ENCODE results near the gene FAM169A. TPM values are rescaled to one million over a fixed set of nuclear protein-coding genes. Genes with fewer than 3 reads are reported as not detected.

Gene FAM169A
- polyA plus RNA-seq, 2 of the 4 experiments (the other 2 are of a cell fraction), result 7.9 to 18.3 TPM

DNA sequence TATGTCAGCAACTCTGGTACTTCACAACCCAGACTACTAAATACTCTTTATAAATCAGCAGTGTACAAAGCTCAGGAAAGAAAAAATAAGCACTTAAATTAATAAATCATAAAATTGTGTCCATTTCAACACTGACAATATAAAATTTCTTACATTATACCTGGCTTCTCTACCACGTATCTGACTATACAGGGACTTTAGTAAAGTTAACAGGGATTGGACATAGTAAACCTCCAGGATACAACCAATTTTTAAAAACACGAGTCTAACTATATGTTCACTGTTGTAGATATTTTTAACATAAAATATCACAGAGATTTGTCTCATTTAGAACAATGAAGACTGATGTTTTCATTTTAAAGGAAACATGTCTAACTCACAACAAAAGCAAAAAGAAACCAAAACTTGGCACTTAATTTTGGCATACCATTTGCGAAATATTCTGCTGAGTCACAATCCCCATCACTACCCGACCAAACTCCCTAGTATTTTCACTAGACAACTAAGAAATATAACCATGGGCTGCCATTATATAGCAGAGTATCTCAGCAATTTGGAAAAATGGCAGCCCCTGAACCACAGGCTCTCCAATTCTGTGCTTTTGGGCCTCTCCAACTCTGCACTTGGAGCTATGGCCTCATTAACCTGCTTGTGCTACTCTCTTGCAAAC, 14.4 kb downstream of the FAM169A start:
- POLR2A ChIA-PET, result interaction anchor here (1.2 kb wide), 1 partner anchor 85 kb away, joined by 4 read pairs; the partner anchor contains the start of genes GFM2 and NSA2
- peak; percentile 24 to 53; a peak in 4 of 6 replicates for ATAC-seq
- CTCF ChIA-PET, result interaction anchor here (1.1 to 1.9 kb wide), 2 partner anchors 8 to 13 kb away, joined by 4 to 6 read pairs; no protein-coding TSS in a partner anchor
- WGBS (ENCODE audit: missing lambda C conversion rate), result 29% methylated on average over 4 of the region's 4 CpGs
- FAIRE-seq, result no peak
- peak; percentile 15 to 16 for DNase-seq (ENCODE audit: low read depth in 1 of 2, low spot score in 1 of 2)
- H3K27ac ChIP-seq, result peak overlapping the region; percentile 63 to 75
- H3K4me3 ChIP-seq, result peak overlapping the region; percentile 4; the same call in 1 of the 3 replicates
- peaks cover 12% of the 10 kb centered on the region; the same call in 2 of the 3 replicates for H3K9me3 ChIP-seq
- no peak for TF ChIP-seq HOXB5 (CRISPR knock-in tag; IDR thresholded peaks at IDR 0.05)
- no peak for TF ChIP-seq ZC3H11A (IDR thresholded peaks at IDR 0.05)
- peak in 1 of 2 experiments; percentile 50; a peak in 1 of 4 replicates for TF ChIP-seq CEBPB (IDR thresholded peaks at IDR 0.05)
- peak; percentile 91 for TF ChIP-seq MAFK (IDR thresholded peaks at IDR 0.05; ENCODE audit: partially characterized antibody)
- no peak for TF ChIP-seq NPAS2 (CRISPR knock-in tag; IDR thresholded peaks at IDR 0.05; ENCODE audit: borderline replicate concordance)
- no peak for TF ChIP-seq HOXA7 (CRISPR knock-in tag; IDR thresholded peaks at IDR 0.05)
- peak; percentile 68 for TF ChIP-seq NFE2L2 (conservative IDR thresholded peaks at IDR 0.05; ENCODE audit: low read length)
- TF ChIP-seq, protein P1, sequence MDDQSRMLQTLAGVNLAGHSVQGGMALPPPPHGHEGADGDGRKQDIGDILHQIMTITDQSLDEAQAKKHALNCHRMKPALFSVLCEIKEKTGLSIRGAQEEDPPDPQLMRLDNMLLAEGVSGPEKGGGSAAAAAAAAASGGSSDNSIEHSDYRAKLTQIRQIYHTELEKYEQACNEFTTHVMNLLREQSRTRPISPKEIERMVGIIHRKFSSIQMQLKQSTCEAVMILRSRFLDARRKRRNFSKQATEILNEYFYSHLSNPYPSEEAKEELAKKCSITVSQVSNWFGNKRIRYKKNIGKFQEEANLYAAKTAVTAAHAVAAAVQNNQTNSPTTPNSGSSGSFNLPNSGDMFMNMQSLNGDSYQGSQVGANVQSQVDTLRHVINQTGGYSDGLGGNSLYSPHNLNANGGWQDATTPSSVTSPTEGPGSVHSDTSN (IDR thresholded peaks at IDR 0.05), result no peak
- no peak for TF ChIP-seq TP53 (CRISPR knock-in tag; IDR thresholded peaks at IDR 0.05)
- TF ChIP-seq FOSL2 (IDR thresholded peaks at IDR 0.05), result no peak
- no peak for TF ChIP-seq FOSL2 (CRISPR knock-in tag; IDR thresholded peaks at IDR 0.05)
- H3K4me1 ChIP-seq, result peaks cover 19% of the 10 kb centered on the region; the same call in 2 of the 3 replicates
- H3K4me2 ChIP-seq, result peak overlapping the region; percentile 70

DNA sequence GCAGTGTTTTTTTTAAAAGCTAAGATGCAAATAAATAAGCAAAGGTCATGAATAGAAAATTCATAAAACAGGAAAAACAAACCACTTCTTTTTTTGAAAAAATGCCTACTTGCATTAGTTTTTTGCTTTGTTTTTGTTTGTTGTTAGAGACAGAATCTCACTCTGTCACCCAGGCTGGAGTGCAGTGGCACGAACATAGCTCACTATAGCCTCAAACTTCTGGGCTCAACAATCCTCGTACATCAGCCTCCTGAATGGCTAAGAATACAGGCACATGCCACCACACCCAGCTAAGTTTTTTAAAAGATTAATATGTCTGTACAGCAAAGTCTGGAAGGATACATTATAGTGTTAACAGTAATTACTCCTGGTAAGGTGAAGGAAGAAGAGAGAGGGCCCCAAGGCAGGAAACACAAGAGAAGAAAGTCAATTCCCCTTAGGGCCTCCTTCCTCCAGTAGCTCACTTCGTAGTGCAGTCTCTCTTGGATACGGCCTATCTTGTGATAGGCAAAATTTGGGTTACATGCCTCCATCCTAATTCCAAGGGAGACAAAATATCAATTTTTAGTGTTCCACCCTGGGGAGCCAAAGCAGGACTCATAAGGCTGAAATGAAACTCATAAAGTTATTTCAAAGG, 15.3 kb downstream of the FAM169A start:
- H3K27ac ChIP-seq, result peak overlapping the region; percentile 10 to 63; a peak in 3 of 6 replicates
- peak overlapping the region; percentile 70; the same call in 1 of the 3 replicates for H3K4me2 ChIP-seq
- FAIRE-seq (no peak), ATAC-seq (no peak), DNase-seq (ENCODE audit: low read depth in 1 of 2, low spot score in 1 of 2) (no peak)
- WGBS (ENCODE audit: missing lambda C conversion rate), result 89% methylated on average over 4 of the region's 4 CpGs
- no peak overlapping the region for H3K4me3 ChIP-seq
- TF ChIP-seq MYC (IDR thresholded peaks at IDR 0.05; ENCODE audit: borderline replicate concordance, low read length), result no peak
- H3K4me1 ChIP-seq, result peaks cover 19% of the 10 kb centered on the region; the same call in 2 of the 3 replicates
- ChIA-PET CTCF (interaction anchor here (1.1 to 1.9 kb wide), 3 partner anchors 9 to 179 kb away, joined by 4 to 6 read pairs (median 4); no protein-coding TSS in a partner anchor), POLR2A (no interaction called here)
- peaks cover 4% of the 10 kb centered on the region; the same call in 2 of the 3 replicates for H3K9me3 ChIP-seq

GRCh38 chr5:74850030-74850429, 16.2 kb downstream of the FAM169A start:
- Histone ChIP-seq H3K9me3 (no peaks in the 10 kb centered on the region), H3K4me1 (peaks cover 19% of the 10 kb centered on the region; the same call in 2 of the 3 replicates), H3K4me3 (no peak overlapping the region), H3K4me2 (no peak overlapping the region), H3K27ac (no peak overlapping the region)
- ATAC-seq, result no peak
- ChIA-PET CTCF (interaction anchor here (1.1 to 1.9 kb wide), 3 partner anchors 15 to 178 kb away, joined by 3 to 4 read pairs (median 4); no protein-coding TSS in a partner anchor), POLR2A (no interaction called here)
- DNase-seq (ENCODE audit: low read depth in 1 of 2, low spot score in 1 of 2), result no peak
- TF ChIP-seq RNF2 (IDR thresholded peaks at IDR 0.05; ENCODE audit: borderline replicate concordance, low read depth) (no peak), RCOR1 (IDR thresholded peaks at IDR 0.05; ENCODE audit: low read depth, low read length) (no peak), NPAS2 (CRISPR knock-in tag; IDR thresholded peaks at IDR 0.05; ENCODE audit: borderline replicate concordance) (no peak), HEYL (CRISPR knock-in tag; IDR thresholded peaks at IDR 0.05) (no peak), FOSL2 (IDR thresholded peaks at IDR 0.05) (no peak), FOSL2 (CRISPR knock-in tag; IDR thresholded peaks at IDR 0.05) (no peak), ESRRA (IDR thresholded peaks at IDR 0.05; ENCODE audit: borderline replicate concordance, low read length) (no peak), HOXB5 (CRISPR knock-in tag; IDR thresholded peaks at IDR 0.05) (no peak), ELK1 (IDR thresholded peaks at IDR 0.05; ENCODE audit: low read depth, low read length) (no peak), SMC3 (IDR thresholded peaks at IDR 0.05) (no peak), JUNB (IDR thresholded peaks at IDR 0.05) (no peak), EHF (CRISPR knock-in tag; IDR thresholded peaks at IDR 0.05) (no peak)
- TF ChIP-seq, protein P2, sequence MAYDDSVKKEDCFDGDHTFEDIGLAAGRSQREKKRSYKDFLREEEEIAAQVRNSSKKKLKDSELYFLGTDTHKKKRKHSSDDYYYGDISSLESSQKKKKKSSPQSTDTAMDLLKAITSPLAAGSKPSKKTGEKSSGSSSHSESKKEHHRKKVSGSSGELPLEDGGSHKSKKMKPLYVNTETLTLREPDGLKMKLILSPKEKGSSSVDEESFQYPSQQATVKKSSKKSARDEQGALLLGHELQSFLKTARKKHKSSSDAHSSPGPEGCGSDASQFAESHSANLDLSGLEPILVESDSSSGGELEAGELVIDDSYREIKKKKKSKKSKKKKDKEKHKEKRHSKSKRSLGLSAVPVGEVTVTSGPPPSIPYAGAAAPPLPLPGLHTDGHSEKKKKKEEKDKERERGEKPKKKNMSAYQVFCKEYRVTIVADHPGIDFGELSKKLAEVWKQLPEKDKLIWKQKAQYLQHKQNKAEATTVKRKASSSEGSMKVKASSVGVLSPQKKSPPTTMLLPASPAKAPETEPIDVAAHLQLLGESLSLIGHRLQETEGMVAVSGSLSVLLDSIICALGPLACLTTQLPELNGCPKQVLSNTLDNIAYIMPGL (CRISPR knock-in tag; IDR thresholded peaks at IDR 0.05; ENCODE audit: borderline replicate concordance), result no peak
- TF ChIP-seq, protein P3, sequence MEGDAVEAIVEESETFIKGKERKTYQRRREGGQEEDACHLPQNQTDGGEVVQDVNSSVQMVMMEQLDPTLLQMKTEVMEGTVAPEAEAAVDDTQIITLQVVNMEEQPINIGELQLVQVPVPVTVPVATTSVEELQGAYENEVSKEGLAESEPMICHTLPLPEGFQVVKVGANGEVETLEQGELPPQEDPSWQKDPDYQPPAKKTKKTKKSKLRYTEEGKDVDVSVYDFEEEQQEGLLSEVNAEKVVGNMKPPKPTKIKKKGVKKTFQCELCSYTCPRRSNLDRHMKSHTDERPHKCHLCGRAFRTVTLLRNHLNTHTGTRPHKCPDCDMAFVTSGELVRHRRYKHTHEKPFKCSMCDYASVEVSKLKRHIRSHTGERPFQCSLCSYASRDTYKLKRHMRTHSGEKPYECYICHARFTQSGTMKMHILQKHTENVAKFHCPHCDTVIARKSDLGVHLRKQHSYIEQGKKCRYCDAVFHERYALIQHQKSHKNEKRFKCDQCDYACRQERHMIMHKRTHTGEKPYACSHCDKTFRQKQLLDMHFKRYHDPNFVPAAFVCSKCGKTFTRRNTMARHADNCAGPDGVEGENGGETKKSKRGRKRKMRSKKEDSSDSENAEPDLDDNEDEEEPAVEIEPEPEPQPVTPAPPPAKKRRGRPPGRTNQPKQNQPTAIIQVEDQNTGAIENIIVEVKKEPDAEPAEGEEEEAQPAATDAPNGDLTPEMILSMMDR (IDR thresholded peaks at IDR 0.05), result no peak
- WGBS (ENCODE audit: missing lambda C conversion rate), result 94% methylated on average over 8 of the region's 8 CpGs
- no peak for FAIRE-seq

Data from A549 (cell line).